K562 (cell line): Measurements from ENCODE around the gene WARS2. TPM values are rescaled to one million over a fixed set of nuclear protein-coding genes. Genes with fewer than 3 reads are reported as not detected.

Experiments
- ATAC-seq: fragments of 200-7000 bp; cut with Tn5 transposase; 3 replicates; pipeline ENCODE4 v1.9.1; 2020; ENCODE audit warnings: moderate library complexity
- BruUV-seq: library from RNA; stranded (reverse); fragments of 400-500 nt; replicated peaks from 2 replicates; lab custom pipeline; 2021; lab: Mats Ljungman, UMichigan
- CTCF ChIA-PET: fragments of 300-600 bp; formaldehyde crosslinking; extraction: SDS; loops from one replicate; lab custom pipeline; 2021; ENCODE audit warnings: low intra/inter-chr PET ratio; lab: Yijun Ruan, JAX
- POLR2A ChIA-PET: fragments of 300-600, 350-650 bp; sonication (Branson Sonifier 250); formaldehyde crosslinking; extraction: SDS; loops from one replicate; lab custom pipeline; 2021; ENCODE audit warnings: antibody characterized with exemption, inconsistent platforms; lab: Yijun Ruan, JAX
- DNase-seq, 4 experiments: peaks; one replicate each; pipeline versions ENCODE4 v3.0.0 to v3.0.0-alpha.2; 2011 to 2018; ENCODE audit warnings: low spot score in 3 of 4, mixed read lengths in 3 of 4; ENCODE audit errors: extremely low read depth in 1 of 4
- FAIRE-seq: peaks from 2 replicates; lab custom pipeline; 2011; peaks lifted over from hg19 to GRCh38; lab: Jason Lieb, UNC
- H2AFZ ChIP-seq: 2 replicates; pipeline ENCODE4 v1.6.0; 2011; ENCODE audit warnings: low read depth, low read length, control low read depth, inconsistent platforms
- H3K27ac ChIP-seq: fragments of 200-600 bp; 3 replicates; pipeline ENCODE4 v1.8.0; 2011; ENCODE audit warnings: low read depth, mild to moderate bottlenecking, control low read depth, inconsistent platforms, low read length, moderate library complexity, mixed read lengths; ENCODE audit errors: extremely low read depth
- H3K27me3 ChIP-seq, 2 experiments: fragments of 300-600 bp in 1 of 2; 2 replicates in 1 of 2; 3 replicates in 1 of 2; pipeline versions ENCODE4 v1.6.0 to v1.8.0; 2011; ENCODE audit warnings: inconsistent platforms in 2 of 2, low read length in 2 of 2, mild to moderate bottlenecking in 1 of 2, mixed read lengths in 1 of 2, moderate library complexity in 1 of 2; ENCODE audit not compliant: control insufficient read depth in 2 of 2, insufficient read depth in 2 of 2
- H3K36me3 ChIP-seq: fragments of 300-600 bp; 3 replicates; pipeline ENCODE4 v1.8.0; 2011; ENCODE audit warnings: mild to moderate bottlenecking, low read length, inconsistent platforms; ENCODE audit not compliant: control insufficient read depth, insufficient read depth
- H3K4me1 ChIP-seq, 2 experiments: fragments of 200-600 bp in 1 of 2; replicated peaks in 1 of 2; 2 replicates in 1 of 2; 3 replicates in 1 of 2; pipeline versions ENCODE4 v1.5.1 to v1.8.0; 2011; ENCODE audit warnings: inconsistent platforms in 2 of 2, low read length in 2 of 2, mild to moderate bottlenecking in 1 of 2, mixed read lengths in 1 of 2, moderate library complexity in 1 of 2; ENCODE audit not compliant: control insufficient read depth in 2 of 2, insufficient read depth in 2 of 2
- H3K4me2 ChIP-seq: 2 replicates; pipeline ENCODE4 v1.6.1; 2011; ENCODE audit warnings: low read length, control low read depth, inconsistent platforms, mixed read lengths; ENCODE audit not compliant: insufficient read depth
- H3K4me3 ChIP-seq: fragments of 200-600 bp; sonication (generic), shearing (Covaris generic); 2 replicates; pipeline ENCODE4 v1.5.1; 2016; ENCODE audit warnings: control low read depth, inconsistent platforms
- H3K79me2 ChIP-seq: fragments of 200-600 bp; 3 replicates; pipeline ENCODE4 v1.8.0; 2011; ENCODE audit warnings: low read length, inconsistent platforms; ENCODE audit not compliant: control insufficient read depth, insufficient read depth
- H3K9ac ChIP-seq, 2 experiments: 2 replicates each; pipeline versions ENCODE4 v1.6.0 to v1.6.1; 2011; ENCODE audit warnings: low read depth in 2 of 2, low read length in 2 of 2, control low read depth in 1 of 2, inconsistent platforms in 1 of 2, mild to moderate bottlenecking in 1 of 2, mixed read lengths in 1 of 2; ENCODE audit not compliant: insufficient read depth in 1 of 2
- H3K9me1 ChIP-seq: one replicate; pipeline ENCODE4 v1.6.0; 2011; ENCODE audit warnings: inconsistent platforms, mild to moderate bottlenecking, low read length, moderate library complexity; ENCODE audit not compliant: control insufficient read depth, insufficient read depth
- H3K9me3 ChIP-seq: replicated peaks from 2 replicates; pipeline ENCODE4 v1.5.1; 2011; ENCODE audit warnings: low read depth, low read length, inconsistent platforms; ENCODE audit not compliant: control insufficient read depth, insufficient read depth
- H4K20me1 ChIP-seq: replicated peaks from 2 replicates; pipeline ENCODE4 v1.6.1; 2011; ENCODE audit warnings: low read length, inconsistent platforms, mixed read lengths; ENCODE audit not compliant: control insufficient read depth, insufficient read depth
- ADNP ChIP-seq: fragments of 200-800 bp; sonication (Bioruptor generic); IDR thresholded peaks from 2 replicates; pipeline ENCODE4 v1.6.1; 2016; ENCODE audit warnings: missing genetic modification characterization, missing compliant biosample characterization
- BCLAF1 ChIP-seq, 2 experiments: fragments of 450-650 bp in 1 of 2; IDR thresholded peaks; 2 replicates each; pipeline ENCODE4 v1.6.1; 2011 to 2017; ENCODE audit warnings: low read depth in 2 of 2, antibody characterized with exemption in 1 of 2, borderline replicate concordance in 1 of 2, low read length in 1 of 2, mild to moderate bottlenecking in 1 of 2, mixed read lengths in 1 of 2; ENCODE audit not compliant: control insufficient read depth in 1 of 2
- BRD9 ChIP-seq: fragments of 450-650 bp; IDR thresholded peaks from 2 replicates; pipeline ENCODE4 v1.6.1; 2018; ENCODE audit warnings: low read depth; ENCODE audit not compliant: partially characterized antibody
- CAMTA2 ChIP-seq: fragments of 250-450 bp; sonication (Bioruptor Pico); conservative IDR thresholded peaks from 2 replicates; pipeline ENCODE4 v1.5.1; 2022
- ELK3 ChIP-seq: fragments of 450-650 bp; formaldehyde crosslinking; IDR thresholded peaks from 2 replicates; pipeline ENCODE4 v1.4.0; 2020; ENCODE audit warnings: mild to moderate bottlenecking
- ETV5 ChIP-seq: sonication (generic); formaldehyde crosslinking; IDR thresholded peaks from 2 replicates; pipeline ENCODE4 v1.4.0; 2020; ENCODE audit warnings: low read depth, mild to moderate bottlenecking, missing genetic modification reagents
- NFE2 ChIP-seq: IDR thresholded peaks from 2 replicates; pipeline ENCODE4 v1.6.1; 2014; ENCODE audit warnings: antibody characterized with exemption, low read depth
- PCBP2 ChIP-seq: fragments of 200-400 bp; formaldehyde crosslinking; IDR thresholded peaks from 2 replicates; pipeline ENCODE4 v1.6.1; 2018; ENCODE audit warnings: low read length, low read depth, mild to moderate bottlenecking, moderate library complexity; ENCODE audit not compliant: poor library complexity, severe bottlenecking
- ZBED1 ChIP-seq: IDR thresholded peaks from 2 replicates; pipeline ENCODE4 v1.6.1; 2014
- WGBS: fragments of 100-300 bp; shearing (Covaris generic); methylation state at CpG from one replicate; pipeline ENCODE4 v1.1.6; 2016; ENCODE audit warnings: low coverage, mixed read lengths; ENCODE audit not compliant: insufficient coverage; ENCODE audit errors: missing lambda C conversion rate; 5-methylcytosine and 5-hydroxymethylcytosine counted together
- in situ Hi-C: fragments of 300-500 bp; cut with MboI; formaldehyde crosslinking; loops from 4 replicates; pipeline ENCODE4 v1.15.0; 2018; ENCODE audit warnings: inconsistent platforms, mixed read lengths
- intact Hi-C: fragments of 100-400 bp; cut with micrococcal nuclease; formaldehyde crosslinking; loops from 2 replicates; pipeline ENCODE4 v1.14.2; 2022
- polyA plus RNA-seq, 8 experiments: library from polyadenylated mRNA; depleted of rRNA in 4 of 8; stranded (reverse) in 5 of 8; unstranded in 3 of 8; fragments of >200 nt; fragmentation: Nextera tagmentation in 2 of 8; fragmentation: Illumina TruSeq in 1 of 8; extraction: Ambion mirVana in 2 of 8; extraction: Trizol in 1 of 8; gene quantifications; 2 replicates each; pipeline versions ENCODE4 v1.2.1 to v1.2.3, GENCODE V29; 2011 to 2014; ENCODE audit warnings: inconsistent platforms in 1 of 8, missing spikeins in 1 of 8
- total RNA-seq, 7 experiments: library from RNA; depleted of rRNA in 6 of 7; stranded (reverse); fragments of >200 nt in 6 of 7; fragmentation: Illumina TruSeq in 2 of 7; extraction: Trizol in 2 of 7; gene quantifications; 2 replicates each; pipeline versions ENCODE4 v1.2.1 to v1.2.3, GENCODE V29; 2011 to 2021; ENCODE audit warnings: low replicate concordance in 1 of 7

Gene WARS2
- total and polyA plus RNA-seq, 9 of the 15 experiments (the other 6 are each of a cell fraction or from before 2014, with no cell fraction given), result 5.7 to 18.0 (median 16.9) TPM

GRCh38 chr1:119045096-119045746, 95.2 kb downstream of the WARS2 start:
- H2AFZ ChIP-seq, result no peak overlapping the region

GRCh38 chr1:119040906-119041305, 99.5 kb downstream of the WARS2 start:
- ATAC-seq, result no peak
- no peaks in the 10 kb centered on the region for H3K4me1 ChIP-seq
- H3K4me3 ChIP-seq, result no peak overlapping the region
- POLR2A ChIA-PET, result interaction anchor here (0.7 kb wide), 1 partner anchor 366 kb away, joined by 5 read pairs; no protein-coding TSS in a partner anchor
- no peak overlapping the region for H3K4me2 ChIP-seq
- no peak overlapping the region for H2AFZ ChIP-seq
- H3K79me2 ChIP-seq, result no peaks in the 10 kb centered on the region
- no peaks in the 10 kb centered on the region for H3K9me3 ChIP-seq
- no peaks in the 10 kb centered on the region for H3K9me1 ChIP-seq
- no peak overlapping the region for H3K9ac ChIP-seq
- no TSS peak for BruUV-seq
- in situ Hi-C loops, result no loop called here
- CTCF ChIA-PET, result no interaction called here
- no peak for DNase-seq
- H3K27ac ChIP-seq, result no peak overlapping the region
- H3K27me3 ChIP-seq, result no peaks in the 10 kb centered on the region
- H3K36me3 ChIP-seq, result 0 out of 3 replicates have a peak, but pooled peaks cover 3% of the 10 kb centered on the region
- intact Hi-C loops, result no loop called here
- FAIRE-seq, result no peak
- WGBS, result 31% methylated on average over 2 of the region's 2 CpGs
- no peaks in the 10 kb centered on the region for H4K20me1 ChIP-seq
- TF ChIP-seq BCLAF1 (IDR thresholded peaks at IDR 0.05; ENCODE audit: borderline replicate concordance in 1 of 2, control insufficient read depth in 1 of 2, low read depth in 2 of 2, low read length in 1 of 2), result no peak
- TF ChIP-seq PCBP2, result no peak
- no peak for TF ChIP-seq NFE2
- no peak for TF ChIP-seq ETV5 (CRISPR knock-in tag)
- TF ChIP-seq ADNP (tag), result no peak
- TF ChIP-seq ZBED1, result no peak
- no peak for TF ChIP-seq BRD9
- TF ChIP-seq CAMTA2 (CRISPR knock-in tag), result no peak

More at GRCh38 chr1:119045096-119045746, 95.2 kb downstream of the WARS2 start:
- H3K9me1 ChIP-seq, result no peaks in the 10 kb centered on the region
- CTCF ChIA-PET, result no interaction called here
- WGBS, result 13% methylated on average over 1 of the region's 1 CpG
- H3K36me3 ChIP-seq, result 0 out of 3 replicates have a peak, but pooled peaks cover 3% of the 10 kb centered on the region
- TF ChIP-seq ELK3, result no peak
- BruUV-seq, result no TSS peak
- H3K4me3 ChIP-seq, result no peak overlapping the region
- H3K27ac ChIP-seq, result no peak overlapping the region
- no peak overlapping the region for H3K9ac ChIP-seq
- POLR2A ChIA-PET, result interaction anchor here (0.6 to 1.5 kb wide), 2 partner anchors 8 to 13 kb away, joined by 3 read pairs; no protein-coding TSS in a partner anchor
- no peak overlapping the region for H3K4me2 ChIP-seq
- in situ Hi-C loops, result no loop called here
- no peak for DNase-seq
- ATAC-seq, result no peak
- no peaks in the 10 kb centered on the region for H3K9me3 ChIP-seq
- intact Hi-C loops, result no loop called here
- no peak for FAIRE-seq
- H3K27me3 ChIP-seq, result no peaks in the 10 kb centered on the region
- H3K4me1 ChIP-seq, result peaks cover 0 to 3% of the 10 kb centered on the region in 2 experiments; a peak in 1 of 5 replicates
- no peaks in the 10 kb centered on the region for H4K20me1 ChIP-seq
- H3K79me2 ChIP-seq, result no peaks in the 10 kb centered on the region
